Heart right ventricle (tissue), 16 donors: ENCODE results near the gene MCTP1. TPM values are rescaled to one million over a fixed set of nuclear protein-coding genes. Genes with fewer than 3 reads are reported as not detected.

Experiments used
- ATAC-seq, 8 donors: fragments of 200-7000 bp; cut with Tn5 transposase; one replicate each; pipeline ENCODE4 v1.9.1; 2020; ENCODE audit warnings: mild to moderate bottlenecking in 8 of 8, moderate library complexity in 8 of 8, moderate number of reproducible peaks in 1 of 8
- DNase-seq, 2 donors: peaks; one replicate each; pipeline ENCODE4 v3.0.0-alpha.2; 2020
- H3K27ac ChIP-seq, 10 donors: fragments of 200-600 bp; sonication (generic) in 2 of 10; one replicate each; pipeline versions ENCODE4 v1.5.0 to v1.8.0; 2020 to 2022; ENCODE audit warnings: mild to moderate bottlenecking in 3 of 10
- H3K27me3 ChIP-seq, 7 donors: fragments of 200-600 bp; one replicate each; pipeline ENCODE4 v1.8.0; 2021 to 2022; ENCODE audit warnings: mild to moderate bottlenecking in 2 of 7
- H3K36me3 ChIP-seq, 9 donors: fragments of 200-600 bp; sonication (generic) in 1 of 9; one replicate each; pipeline versions ENCODE4 v1.5.0 to v1.8.0; 2020 to 2022; ENCODE audit warnings: mild to moderate bottlenecking in 2 of 9
- H3K4me1 ChIP-seq, 9 donors: fragments of 200-600 bp; sonication (generic) in 1 of 9; one replicate each; pipeline versions ENCODE4 v1.5.0 to v1.8.0; 2020 to 2022; ENCODE audit warnings: mild to moderate bottlenecking in 4 of 9
- H3K4me3 ChIP-seq, 10 donors: fragments of 200-600 bp; sonication (generic) in 2 of 10; one replicate each; pipeline versions ENCODE4 v1.5.0 to v1.8.0; 2020 to 2022; ENCODE audit warnings: mild to moderate bottlenecking in 7 of 10, moderate library complexity in 2 of 10
- H3K9me3 ChIP-seq, 11 donors: fragments of 200-600 bp in 10 of 11; sonication (generic) in 2 of 11; one replicate each; pipeline versions ENCODE4 v1.5.0 to v1.8.0; 2013 to 2022; ENCODE audit warnings: mild to moderate bottlenecking in 2 of 11, control low read depth in 1 of 11, moderate library complexity in 1 of 11
- WGBS, 2 donors: extraction: QIAGEN DNeasy Blood & Tissue Kit; methylation state at CpG; one replicate each; pipeline ENCODE4 v1.1.7; 2013; ENCODE audit warnings: inconsistent platforms in 1 of 2; 5-methylcytosine and 5-hydroxymethylcytosine counted together
- intact Hi-C, 10 donors: fragments of 100-400 bp; cut with DNase I; formaldehyde crosslinking; loops; one replicate each; pipeline versions ENCODE4 v1.11.1 to v1.14.2; 2022
- polyA plus RNA-seq, 2 donors: library from polyadenylated mRNA; stranded (reverse); fragments of 200-250 nt; gene quantifications; one replicate each; pipeline ENCODE4 v1.2.3, GENCODE V29; 2013
- total RNA-seq, 10 donors: library from RNA; stranded (reverse); fragmentation: NEBNext Ultra II Directional in 3 of 10; extraction: Animal tissue kit (Norgen Biotek cat#: 25700) in 3 of 10; gene quantifications; one replicate each; pipeline versions ENCODE4 v1.2.1 to v1.2.4, GENCODE V29; 2021 to 2023
- TF ChIP-seq, protein P1 (sequence below), 9 donors: fragments of 200-600 bp; sonication (generic) in 2 of 9; IDR thresholded peaks; one replicate each; pipeline versions ENCODE4 v1.5.0 to v1.8.0; 2021 to 2022; ENCODE audit warnings: antibody characterized with exemption in 9 of 9, mild to moderate bottlenecking in 5 of 9, moderate library complexity in 1 of 9
- donor health status: Arrhythmogenic right ventricular cardiomyopathy.
- donor health status: ischemic (EF 13 %, LVEDD 7.1; RV severe dilation, severe dysfunction).
- donor health status: healthy with polysubstance abuse.
- donor health status: DM: no; HTN: yes; CAD: no.
- donor health status: DM: no; HTN: no; CAD: no.
- donor health status: ischemic (EF 25% LVEDD 6.9; RV normal size, moderate dysfunction).
- donor health status: ischemic (EF 25% LVEDD 5.7; RV mildly dilated, moderate dysfunction).
- donor health status: healthy.
- donor health status: DM: yes; HTN: yes; CAD: no.
- donor health status: Ischemic cardiomyopathy.
- donor health status: ischemic (EF 35%, LVEDD 5.7; RV mildly dilated, moderate dysfunction).
- donor health status: nonischemic (EF 11% LVEDD 7.7; RV severe dilation, severe dysfunction).
- donor health status: DM: yes; HTN: yes; CAD: no.
- donor health status: PGD.
- donor health status: ischemic (EF 29% LVEDD 5.4; RV normal size, mild dysfunction).
- donor health status: nonischemic (EF 23%, LVEDD 6.1; RV moderate dilation, normal function).

MCTP1 gene
- total and polyA plus RNA-seq, 12 donors, result 1.3 to 19.7 (median 5.3) TPM

DNA sequence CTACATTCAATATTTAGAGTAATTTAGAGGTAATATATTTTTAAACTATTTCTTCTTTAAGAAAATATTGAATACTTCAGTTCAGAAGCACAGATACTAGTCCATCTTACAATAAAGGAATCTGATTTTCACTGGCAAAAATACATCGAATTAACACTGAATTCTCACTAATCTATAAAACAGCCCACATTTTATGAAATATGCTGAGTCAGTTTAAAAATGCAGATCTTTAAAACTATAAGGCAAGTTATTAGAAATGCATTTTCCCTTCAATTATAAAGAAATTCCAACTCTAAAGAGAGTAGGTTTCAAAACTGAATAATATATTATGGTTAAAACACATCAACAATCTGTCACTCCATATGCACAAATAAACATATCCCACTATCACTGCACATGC lies 433.9 kb downstream of the MCTP1 start:
- Histone ChIP-seq H3K27ac (no peak overlapping the region), H3K9me3 (no peaks in the 10 kb centered on the region), H3K4me3 (no peak overlapping the region), H3K36me3 (peaks cover 0 to 8% (median 0%) of the 10 kb centered on the region in 9 donors), H3K27me3 (no peaks in the 10 kb centered on the region), H3K4me1 (peaks cover 0 to 5% (median 0%) of the 10 kb centered on the region in 9 donors)
- no peak for ATAC-seq
- 73 to 77% methylated on average over 1 of the region's 1 CpG for whole genome bisulfite sequencing, 2 donors
- TF ChIP-seq, protein P1, sequence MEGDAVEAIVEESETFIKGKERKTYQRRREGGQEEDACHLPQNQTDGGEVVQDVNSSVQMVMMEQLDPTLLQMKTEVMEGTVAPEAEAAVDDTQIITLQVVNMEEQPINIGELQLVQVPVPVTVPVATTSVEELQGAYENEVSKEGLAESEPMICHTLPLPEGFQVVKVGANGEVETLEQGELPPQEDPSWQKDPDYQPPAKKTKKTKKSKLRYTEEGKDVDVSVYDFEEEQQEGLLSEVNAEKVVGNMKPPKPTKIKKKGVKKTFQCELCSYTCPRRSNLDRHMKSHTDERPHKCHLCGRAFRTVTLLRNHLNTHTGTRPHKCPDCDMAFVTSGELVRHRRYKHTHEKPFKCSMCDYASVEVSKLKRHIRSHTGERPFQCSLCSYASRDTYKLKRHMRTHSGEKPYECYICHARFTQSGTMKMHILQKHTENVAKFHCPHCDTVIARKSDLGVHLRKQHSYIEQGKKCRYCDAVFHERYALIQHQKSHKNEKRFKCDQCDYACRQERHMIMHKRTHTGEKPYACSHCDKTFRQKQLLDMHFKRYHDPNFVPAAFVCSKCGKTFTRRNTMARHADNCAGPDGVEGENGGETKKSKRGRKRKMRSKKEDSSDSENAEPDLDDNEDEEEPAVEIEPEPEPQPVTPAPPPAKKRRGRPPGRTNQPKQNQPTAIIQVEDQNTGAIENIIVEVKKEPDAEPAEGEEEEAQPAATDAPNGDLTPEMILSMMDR (IDR thresholded peaks at IDR 0.05), result no peak
- DNase-seq, result no peak
- intact Hi-C loops, result no loop called here

GRCh38 chr5:94849821-94850736 lies 434.8 kb downstream of the MCTP1 start:
- peak in 5 of 8 donors; percentile 38 to 79 (median 59) for ATAC-seq

DNA sequence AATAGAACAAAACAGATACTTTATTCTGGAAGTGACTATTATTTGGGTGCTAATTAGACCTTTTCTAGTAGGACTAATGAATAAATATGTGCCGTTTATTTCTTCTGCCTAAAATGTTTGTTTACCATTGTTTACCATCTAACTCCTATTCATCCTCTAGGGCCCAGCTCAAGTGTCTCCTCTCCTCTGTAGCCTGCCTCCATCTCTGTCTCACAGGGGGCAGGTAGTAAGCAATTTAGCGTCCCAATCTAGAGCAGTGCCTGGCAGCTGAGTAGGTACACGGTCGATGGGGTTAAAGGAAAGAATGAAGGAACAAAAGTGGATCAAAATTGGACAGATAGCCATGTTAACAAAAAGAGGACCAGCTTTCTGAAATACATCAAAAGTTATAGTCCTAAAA lies 435.6 kb downstream of the MCTP1 start:
- Histone ChIP-seq H3K27ac (no peak overlapping the region), H3K4me3 (no peak overlapping the region), H3K4me1 (peaks cover 0 to 5% (median 0%) of the 10 kb centered on the region in 9 donors), H3K9me3 (no peaks in the 10 kb centered on the region), H3K27me3 (no peaks in the 10 kb centered on the region), H3K36me3 (peaks cover 0 to 7% (median 0%) of the 10 kb centered on the region in 9 donors)
- TF ChIP-seq, protein P1 (IDR thresholded peaks at IDR 0.05), result no peak
- intact Hi-C loops, result no loop called here
- 70 to 72% methylated on average over 4 of the region's 4 CpGs for WGBS, 2 donors
- DNase-seq, result no peak
- ATAC-seq, result no peak

More at GRCh38 chr5:94849821-94850736, 434.8 kb downstream of the MCTP1 start:
- TF ChIP-seq, protein P1 (IDR thresholded peaks at IDR 0.05), result peak in 8 of 9 donors; percentile 22 to 66 (median 56)
- Histone ChIP-seq H3K4me3 (peak overlapping the region in 1 of 10 donors; percentile 20), H3K36me3 (peaks cover 0 to 7% (median 0%) of the 10 kb centered on the region in 9 donors), H3K9me3 (no peaks in the 10 kb centered on the region), H3K4me1 (peaks cover 0 to 5% (median 0%) of the 10 kb centered on the region in 9 donors), H3K27ac (no peak overlapping the region), H3K27me3 (no peaks in the 10 kb centered on the region)
- 34 to 39% methylated on average over 10 of the region's 10 CpGs for WGBS, 2 donors
- DNase-seq, result no peak
- intact Hi-C loops, result no loop called here

DNA sequence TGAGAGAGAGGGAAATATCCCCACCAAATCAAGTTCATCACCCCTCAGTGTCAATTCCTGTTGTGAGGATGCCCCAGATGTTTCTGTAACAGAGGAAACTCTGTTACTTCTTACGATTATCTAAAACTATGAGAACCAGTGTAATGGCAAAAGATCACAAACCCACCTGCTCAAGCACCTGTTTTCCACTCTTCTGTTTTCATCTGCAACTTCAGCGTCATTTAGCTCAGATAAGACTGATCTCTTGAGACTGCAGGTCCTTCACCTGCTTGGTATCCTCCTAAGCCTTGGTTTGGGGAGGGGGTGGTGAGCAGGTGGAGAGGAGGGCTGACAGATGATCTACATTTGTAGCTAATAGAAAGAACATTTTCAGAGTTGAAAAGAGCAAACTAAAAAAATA lies 437.2 kb downstream of the MCTP1 start:
- Histone ChIP-seq H3K27ac (no peak overlapping the region), H3K4me3 (no peak overlapping the region), H3K9me3 (no peaks in the 10 kb centered on the region), H3K4me1 (peaks cover 0 to 5% (median 0%) of the 10 kb centered on the region in 9 donors), H3K27me3 (no peaks in the 10 kb centered on the region), H3K36me3 (peaks cover 0 to 17% (median 0%) of the 10 kb centered on the region in 9 donors)
- WGBS, 2 donors, result 71 to 79% methylated on average over 2 of the region's 2 CpGs
- DNase-seq (no peak), ATAC-seq (no peak)
- intact Hi-C loops, result no loop called here
- TF ChIP-seq, protein P1 (IDR thresholded peaks at IDR 0.05), result no peak
